Gastrocnemius medialis (tissue), 4 donors: ENCODE measurements around the gene GALNT10.

Source experiments
- CTCF ChIP-seq, 5 experiments: fragments of 450-650 bp in 3 of 5; fragments of 200-600 bp in 2 of 5; sonication (generic) in 2 of 5; IDR thresholded peaks in 4 of 5; conservative IDR thresholded peaks in 1 of 5; 1 replicate in 4 of 5; 2 replicates in 1 of 5; pipeline ENCODE4 v1.5.1; 2016 to 2019; ENCODE audit warnings: antibody characterized with exemption in 5 of 5, mild to moderate bottlenecking in 3 of 5, moderate library complexity in 3 of 5
- POLR2A ChIP-seq, 2 donors: fragments of 450-650 bp; IDR thresholded peaks; one replicate each; pipeline ENCODE4 v1.6.1; 2017; ENCODE audit warnings: antibody characterized with exemption in 2 of 2, mild to moderate bottlenecking in 2 of 2, moderate library complexity in 2 of 2

- TF ChIP-seq POLR2A (IDR thresholded peaks at IDR 0.05) (no peak), CTCF (IDR thresholded peaks at IDR 0.05 in 4 of 5, conservative IDR thresholded peaks at IDR 0.05 in 1 of 5) (no peak)
These were observed 198.3 kb downstream of the GALNT10 start for GRCh38 chr5:154388842-154389241.
